HG03175 (cell line): ENCODE results near the gene CTIF.

ENCODE experiments used
- ATAC-seq: cut with Tn5 transposase; IDR thresholded peaks from one replicate; pipeline ENCODE4 v1.9.1; 2021; ENCODE audit warnings: mild to moderate bottlenecking, moderate library complexity; ENCODE audit not compliant: unreplicated experiment

Gene CTIF

GRCh38 chr18:48531908-48532307 is 6.9 kb upstream of the CTIF start:
- no peak for ATAC-seq

- ATAC-seq: no peak
Measured at GRCh38 chr18:48533340-48534070, 5.3 kb upstream of the CTIF start.

- no peak for ATAC-seq
Measured at GRCh38 chr18:48534364-48534763, 4.5 kb upstream of the CTIF start.

GRCh38 chr18:48535956-48536355 is 2.9 kb upstream of the CTIF start:
- ATAC-seq: no peak

GRCh38 chr18:48536516-48536915 is 2.3 kb upstream of the CTIF start:
- ATAC-seq: no peak

GRCh38 chr18:48539406-48540250 is 797 bp downstream of the CTIF start:
- no peak for ATAC-seq

GRCh38 chr18:48540251-48541025 is 1.6 kb downstream of the CTIF start:
- peak; percentile 38 for ATAC-seq

GRCh38 chr18:48541026-48541746 is 2.4 kb downstream of the CTIF start:
- ATAC-seq: peak; percentile 33

GRCh38 chr18:48541747-48542400 is 3.0 kb downstream of the CTIF start:
- ATAC-seq: no peak

- no peak for ATAC-seq
Measured at GRCh38 chr18:48542513-48543181, 3.8 kb downstream of the CTIF start.

- ATAC-seq: no peak
Measured at GRCh38 chr18:48543228-48543627, 4.4 kb downstream of the CTIF start.

- no peak for ATAC-seq
Measured at GRCh38 chr18:48544116-48544515, 5.3 kb downstream of the CTIF start.

GRCh38 chr18:48544661-48545415 is 6.0 kb downstream of the CTIF start:
- no peak for ATAC-seq

GRCh38 chr18:48545757-48546321 is 7.0 kb downstream of the CTIF start:
- ATAC-seq: no peak

- ATAC-seq: no peak
Measured at GRCh38 chr18:48546396-48546795, 7.6 kb downstream of the CTIF start.

- no peak for ATAC-seq
Measured at GRCh38 chr18:48547531-48547981, 8.7 kb downstream of the CTIF start.

- ATAC-seq: no peak
Measured at GRCh38 chr18:48548011-48548771, 9.4 kb downstream of the CTIF start.

- no peak for ATAC-seq
Measured at GRCh38 chr18:48548921-48549320, 10.1 kb downstream of the CTIF start.
